Measurements from ENCODE around the gene MYO1A. TPM values are rescaled to one million over a fixed set of nuclear protein-coding genes. Genes with fewer than 3 reads are reported as not detected.

The MYO1A gene
- polyA plus RNA-seq, 2 of the 4 experiments (the other 2 are of a cell fraction): 0.67 to 1.9 TPM

GRCh38 chr12:57092529-57092862 is 42.6 kb upstream of the MYO1A start (continued):
- TF ChIP-seq, protein P1, sequence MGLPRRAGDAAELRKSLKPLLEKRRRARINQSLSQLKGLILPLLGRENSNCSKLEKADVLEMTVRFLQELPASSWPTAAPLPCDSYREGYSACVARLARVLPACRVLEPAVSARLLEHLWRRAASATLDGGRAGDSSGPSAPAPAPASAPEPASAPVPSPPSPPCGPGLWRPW (IDR thresholded peaks at IDR 0.05): no peak
- no peak for TF ChIP-seq CEBPB (IDR thresholded peaks at IDR 0.05)
- TF ChIP-seq HDAC2 (IDR thresholded peaks at IDR 0.05): no peak
- no peak for TF ChIP-seq HOXB13 (CRISPR knock-in tag; IDR thresholded peaks at IDR 0.05; ENCODE audit: low read depth)

- FAIRE-seq (no peak), ATAC-seq (no peak), DNase-seq (ENCODE audit: low read depth in 1 of 2, low spot score in 1 of 2) (no peak)
- Histone ChIP-seq H3K9me3 (no peaks in the 10 kb centered on the region), H3K4me3 (no peak overlapping the region), H3K4me2 (no peak overlapping the region), H3K27ac (no peak overlapping the region), H3K4me1 (peaks cover 15% of the 10 kb centered on the region; the same call in 2 of the 3 replicates)
- WGBS (ENCODE audit: missing lambda C conversion rate): 89% methylated on average over 23 of the region's 25 CpGs
- TF ChIP-seq NFE2L2 (conservative IDR thresholded peaks at IDR 0.05; ENCODE audit: low read length) (no peak), RAD21 (conservative IDR thresholded peaks at IDR 0.05 in 1 of 2, IDR thresholded peaks at IDR 0.05 in 1 of 2) (no peak), FOSB (CRISPR knock-in tag; IDR thresholded peaks at IDR 0.05) (no peak), CHD4 (IDR thresholded peaks at IDR 0.05; ENCODE audit: borderline replicate concordance) (no peak), FOSL2 (IDR thresholded peaks at IDR 0.05) (no peak), FOSL2 (CRISPR knock-in tag; IDR thresholded peaks at IDR 0.05) (no peak), NR3C1 (IDR thresholded peaks at IDR 0.05) (no peak), POLR2AphosphoS2 (conservative IDR thresholded peaks at IDR 0.05; ENCODE audit: low read length) (no peak), ZC3H11A (IDR thresholded peaks at IDR 0.05) (no peak), ZFP36 (IDR thresholded peaks at IDR 0.05; ENCODE audit: borderline replicate concordance, partially characterized antibody) (no peak), PHF8 (IDR thresholded peaks at IDR 0.05; ENCODE audit: borderline replicate concordance, low read depth) (no peak), HOXB5 (CRISPR knock-in tag; IDR thresholded peaks at IDR 0.05) (no peak)
- CTCF ChIA-PET: interaction anchor here (0.5 to 18.3 kb wide), 20 partner anchors 10 to 414 kb away, joined by 3 to 330 read pairs (median 4); partner anchors contain the start of genes NEMP1, STAT6 and ZBTB39
- POLR2A ChIA-PET: interaction anchor here (1.4 to 6.8 kb wide), 3 partner anchors 10 to 19 kb away, joined by 6 to 143 read pairs (median 7); partner anchors contain the start of genes NEMP1 and STAT6
Measured at GRCh38 chr12:57091638-57092528, 42.0 kb upstream of the MYO1A start.

GRCh38 chr12:57090924-57091637 is 41.2 kb upstream of the MYO1A start:
- Histone ChIP-seq H3K4me2 (peak overlapping the region; percentile 96; the same call in 1 of the 3 replicates), H3K4me3 (no peak overlapping the region), H3K9me3 (no peaks in the 10 kb centered on the region), H3K4me1 (peaks cover 14% of the 10 kb centered on the region), H3K27ac (no peak overlapping the region)
- 83% methylated on average over 16 of the region's 22 CpGs for WGBS (ENCODE audit: missing lambda C conversion rate)
- FAIRE-seq: no peak
- ChIA-PET CTCF (interaction anchor here (0.5 to 18.3 kb wide), 12 partner anchors 11 to 334 kb away, joined by 3 to 330 read pairs (median 5); partner anchors contain the start of genes NEMP1 and STAT6), POLR2A (interaction anchor here (1.0 to 6.8 kb wide), 4 partner anchors 11 to 22 kb away, joined by 3 to 143 read pairs (median 6); partner anchors contain the start of genes NEMP1 and STAT6)
- TF ChIP-seq, protein P2, sequence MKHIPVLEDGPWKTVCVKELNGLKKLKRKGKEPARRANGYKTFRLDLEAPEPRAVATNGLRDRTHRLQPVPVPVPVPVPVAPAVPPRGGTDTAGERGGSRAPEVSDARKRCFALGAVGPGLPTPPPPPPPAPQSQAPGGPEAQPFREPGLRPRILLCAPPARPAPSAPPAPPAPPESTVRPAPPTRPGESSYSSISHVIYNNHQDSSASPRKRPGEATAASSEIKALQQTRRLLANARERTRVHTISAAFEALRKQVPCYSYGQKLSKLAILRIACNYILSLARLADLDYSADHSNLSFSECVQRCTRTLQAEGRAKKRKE (CRISPR knock-in tag; IDR thresholded peaks at IDR 0.05; ENCODE audit: low read depth): no peak
- TF ChIP-seq POLR2AphosphoS2 (conservative IDR thresholded peaks at IDR 0.05; ENCODE audit: low read length) (no peak), MAZ (IDR thresholded peaks at IDR 0.05; ENCODE audit: borderline replicate concordance, low read depth, low read length) (no peak), HOXB13 (CRISPR knock-in tag; IDR thresholded peaks at IDR 0.05; ENCODE audit: low read depth) (no peak), JUNB (IDR thresholded peaks at IDR 0.05) (no peak), ZFP36 (IDR thresholded peaks at IDR 0.05; ENCODE audit: borderline replicate concordance, partially characterized antibody) (no peak), EP300 (IDR thresholded peaks at IDR 0.05) (no peak), MAFK (IDR thresholded peaks at IDR 0.05; ENCODE audit: partially characterized antibody) (no peak), RNF2 (IDR thresholded peaks at IDR 0.05; ENCODE audit: borderline replicate concordance, low read depth) (no peak), SREBF2 (IDR thresholded peaks at IDR 0.05) (no peak), TFCP2L1 (CRISPR knock-in tag; IDR thresholded peaks at IDR 0.05) (no peak), HDAC2 (IDR thresholded peaks at IDR 0.05) (no peak), ZSCAN20 (CRISPR knock-in tag; IDR thresholded peaks at IDR 0.05) (no peak), CHD4 (IDR thresholded peaks at IDR 0.05; ENCODE audit: borderline replicate concordance) (no peak), RAD21 (conservative IDR thresholded peaks at IDR 0.05 in 1 of 2, IDR thresholded peaks at IDR 0.05 in 1 of 2) (no peak)
- TF ChIP-seq, protein P1 (IDR thresholded peaks at IDR 0.05): no peak
- no peak for ATAC-seq
- DNase-seq (ENCODE audit: low read depth in 1 of 2, low spot score in 1 of 2): no peak
